ENCODE data around the gene TPRA1.
"Not testable (repeated sequence)": the region's sequence is repeated elsewhere in the genome, so short reads cannot be mapped to it uniquely, and the experiment has no call there.

TPRA1 gene

GRCh38 chr3:127616836-127617605 lies 26.5 kb upstream of the TPRA1 start:
- DNase-seq (ENCODE audit: low read depth, low spot score) = no peak

GRCh38 chr3:127615631-127616305 lies 25.2 kb upstream of the TPRA1 start:
- DNase-seq (ENCODE audit: low read depth, low spot score) = no peak

GRCh38 chr3:127614928-127615589 lies 24.5 kb upstream of the TPRA1 start:
- DNase-seq (ENCODE audit: low read depth, low spot score) = no peak

GRCh38 chr3:127613406-127613805 lies 22.9 kb upstream of the TPRA1 start:
- no peak for DNase-seq (ENCODE audit: low read depth, low spot score)

GRCh38 chr3:127612966-127613365 lies 22.4 kb upstream of the TPRA1 start:
- no peak for DNase-seq (ENCODE audit: low read depth, low spot score)

GRCh38 chr3:127611251-127611650 lies 20.7 kb upstream of the TPRA1 start:
- no peak for DNase-seq (ENCODE audit: low read depth, low spot score)

- DNase-seq (ENCODE audit: low read depth, low spot score) = no peak
Observed at GRCh38 chr3:127610105-127610504, 19.6 kb upstream of the TPRA1 start.

- DNase-seq (ENCODE audit: low read depth, low spot score) = no peak
Observed at GRCh38 chr3:127608362-127608718, 17.8 kb upstream of the TPRA1 start.

- no peak for DNase-seq (ENCODE audit: low read depth, low spot score)
Observed at GRCh38 chr3:127607675-127608361, 17.3 kb upstream of the TPRA1 start.

GRCh38 chr3:127606981-127607595 lies 16.6 kb upstream of the TPRA1 start:
- no peak for DNase-seq (ENCODE audit: low read depth, low spot score)

- no peak for DNase-seq (ENCODE audit: low read depth, low spot score)
Observed at GRCh38 chr3:127606086-127606805, 15.7 kb upstream of the TPRA1 start.

GRCh38 chr3:127605547-127605946 lies 15.0 kb upstream of the TPRA1 start:
- not testable (repeated sequence) for DNase-seq (ENCODE audit: low read depth, low spot score)

- no peak for DNase-seq (ENCODE audit: low read depth, low spot score)
Observed at GRCh38 chr3:127604546-127605165, 14.1 kb upstream of the TPRA1 start.

- no peak for DNase-seq (ENCODE audit: low read depth, low spot score)
Observed at GRCh38 chr3:127604035-127604434, 13.5 kb upstream of the TPRA1 start.

GRCh38 chr3:127600749-127601456 lies 10.4 kb upstream of the TPRA1 start:
- DNase-seq (ENCODE audit: low read depth, low spot score) = no peak

- no peak for DNase-seq (ENCODE audit: low read depth, low spot score)
Observed at GRCh38 chr3:127598841-127599570, 8.5 kb upstream of the TPRA1 start.

GRCh38 chr3:127597020-127597771 lies 6.7 kb upstream of the TPRA1 start:
- DNase-seq (ENCODE audit: low read depth, low spot score) = no peak

GRCh38 chr3:127595303-127595702 lies 4.8 kb upstream of the TPRA1 start:
- no peak for DNase-seq (ENCODE audit: low read depth, low spot score)

- DNase-seq (ENCODE audit: low read depth, low spot score) = no peak
Observed at GRCh38 chr3:127593178-127593577, 2.6 kb upstream of the TPRA1 start.

Measured in activated CD4-positive, CD25-positive, alpha-beta regulatory T cell treated with anti-CD3 and anti-CD28 coated beads, Interleukin-2, amount 50 U/mL, for 16 hours (primary cell).